Stimulated activated naive CD4-positive, alpha-beta T cell treated with Interleukin-2 at 50 U/mL for 16 hours (primary cell): ENCODE measurements around the gene MAPK4.

Experiments used
- DNase-seq: peaks from one replicate; lab custom pipeline; 2025; lab: John Stamatoyannopoulos, UW

Gene MAPK4

GRCh38 chr18:50624981-50625380 is 65.1 kb downstream of the MAPK4 start:
- no peak for DNase-seq

GRCh38 chr18:50626317-50626716 is 66.4 kb downstream of the MAPK4 start:
- DNase-seq, result no peak

GRCh38 chr18:50627594-50628532 is 68.0 kb downstream of the MAPK4 start:
- DNase-seq, result no peak

- no peak for DNase-seq
These were observed 68.6 kb downstream of the MAPK4 start for GRCh38 chr18:50628533-50628905.

- no peak for DNase-seq
These were observed 69.3 kb downstream of the MAPK4 start for GRCh38 chr18:50629148-50629631.

- no peak for DNase-seq
These were observed 71.0 kb downstream of the MAPK4 start for GRCh38 chr18:50630895-50631294.

- DNase-seq, result no peak
These were observed 73.1 kb downstream of the MAPK4 start for GRCh38 chr18:50632895-50633515.

- DNase-seq, result no peak
These were observed 74.1 kb downstream of the MAPK4 start for GRCh38 chr18:50633992-50634391.

- DNase-seq, result no peak
These were observed 76.6 kb downstream of the MAPK4 start for GRCh38 chr18:50636366-50637057.

GRCh38 chr18:50638016-50638883 is 78.4 kb downstream of the MAPK4 start:
- DNase-seq, result no peak

- DNase-seq, result no peak
These were observed 79.1 kb downstream of the MAPK4 start for GRCh38 chr18:50638884-50639420.

GRCh38 chr18:50639711-50640110 is 79.8 kb downstream of the MAPK4 start:
- DNase-seq, result no peak

GRCh38 chr18:50642439-50642838 is 82.6 kb downstream of the MAPK4 start:
- no peak for DNase-seq

- no peak for DNase-seq
These were observed 84.3 kb downstream of the MAPK4 start for GRCh38 chr18:50644146-50644545.

GRCh38 chr18:50644807-50645206 is 84.9 kb downstream of the MAPK4 start:
- no peak for DNase-seq

GRCh38 chr18:50647237-50647636 is 87.3 kb downstream of the MAPK4 start:
- DNase-seq, result no peak

- DNase-seq, result no peak
These were observed 87.9 kb downstream of the MAPK4 start for GRCh38 chr18:50647792-50648191.

GRCh38 chr18:50649821-50650220 is 89.9 kb downstream of the MAPK4 start:
- DNase-seq, result no peak

- no peak for DNase-seq
These were observed 91.4 kb downstream of the MAPK4 start for GRCh38 chr18:50651334-50651733.

GRCh38 chr18:50653402-50654093 is 93.7 kb downstream of the MAPK4 start:
- no peak for DNase-seq

GRCh38 chr18:50654211-50654610 is 94.3 kb downstream of the MAPK4 start:
- no peak for DNase-seq
